ENCODE measurements around the gene EGFL7.

DNA sequence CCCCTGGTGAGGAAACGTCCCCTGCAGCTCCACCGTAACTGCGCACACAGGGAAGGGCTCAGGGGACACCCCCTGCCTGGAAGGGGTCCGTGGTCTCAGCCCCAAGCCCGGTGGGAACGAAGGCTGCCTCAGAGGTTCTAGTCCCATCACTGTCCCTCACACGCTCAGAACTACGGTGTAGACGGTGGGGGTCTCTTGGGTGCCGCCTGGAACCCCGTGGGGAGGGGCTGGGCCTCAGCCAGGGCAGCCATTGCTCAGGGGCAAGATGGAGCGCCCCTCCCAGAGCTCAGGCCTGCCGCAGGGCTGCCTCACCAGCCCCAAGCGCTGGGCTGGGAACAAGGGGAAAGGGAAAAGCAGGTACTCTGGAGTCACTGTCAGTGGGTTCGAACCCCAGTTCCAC is 21.6 kb downstream of the EGFL7 start:
- TF ChIP-seq ZNF274 (IDR thresholded peaks at IDR 0.05; ENCODE audit: low read depth, low read length) (no peak), SUZ12 (IDR thresholded peaks at IDR 0.05; ENCODE audit: extremely low read depth, insufficient read depth, insufficient read length) (no peak), YY1 (IDR thresholded peaks at IDR 0.05; ENCODE audit: insufficient read depth, insufficient read length) (no peak)

Measured in NT2/D1 (cell line).